Epithelial cell of umbilical artery (primary cell): ENCODE data around the gene NUB1. TPM values are rescaled to one million over a fixed set of nuclear protein-coding genes. Genes with fewer than 3 reads are reported as not detected.

Experiments used
- total RNA-seq: library from RNA; depleted of rRNA; stranded (reverse); fragments of >200 nt; gene quantifications from 2 replicates; pipeline ENCODE4 v1.2.3, GENCODE V29; 2014

The NUB1 gene
- 33.8 and 36.9 TPM in 2 replicates for total RNA-seq

GRCh38 chr7:151341357-151342101, at the start of gene NUB1:
Gene NUB1 (plus strand): TSS chr7:151341812. CDS start chr7:151345350, 3,538 bp downstream.

GRCh38 chr7:151409667-151410404, 68.2 kb downstream of the NUB1 start, which contains the start of gene WDR86:
Gene WDR86 (minus strand): TSS chr7:151410038. CDS start chr7:151409589, 449 bp downstream.

Other genes starting within 250 kb of the NUB1 start
- gene GBX1, start 174.1 kb upstream of the NUB1 start, total RNA-seq: not detected in 2 replicates
- gene ASB10, start 154.6 kb upstream of the NUB1 start, total RNA-seq: not detected in 2 replicates
- gene H2BK1, start 131.3 kb upstream of the NUB1 start, total RNA-seq: not detected in 2 replicates
- gene ABCF2, start 114.6 kb upstream of the NUB1 start, total RNA-seq: 78.9 and 79.8 TPM in 2 replicates
- gene CHPF2, start 109.3 kb upstream of the NUB1 start, total RNA-seq: 50.2 and 54.6 TPM in 2 replicates
- 6.5 and 7.4 TPM in 2 replicates for gene SMARCD3, start 93.1 kb upstream of the NUB1 start, total RNA-seq
- gene WDR86, start 68.2 kb downstream of the NUB1 start, total RNA-seq: not detected in 2 replicates
- not detected in 2 replicates for gene CRYGN, start 98.3 kb downstream of the NUB1 start, total RNA-seq
- gene RHEB, start 178.1 kb downstream of the NUB1 start, total RNA-seq: 72.4 and 98.6 TPM in 2 replicates